Loucy (cell line): ENCODE data around the gene OSTM1.

ENCODE experiments used
- H2AFZ ChIP-seq: fragments of 200-600 bp; sonication (generic); 2 replicates; pipeline ENCODE4 v1.6.0; 2016; ENCODE audit warnings: antibody characterized with exemption, mild to moderate bottlenecking, low read length, moderate library complexity
- H3F3A ChIP-seq: fragments of 200-600 bp; 2 replicates; pipeline ENCODE4 v1.6.0; 2016; ENCODE audit warnings: antibody characterized with exemption, low read depth, mild to moderate bottlenecking
- H3K27me3 ChIP-seq: fragments of 200-600 bp; sonication (generic); 2 replicates; pipeline ENCODE4 v1.6.1; 2014; ENCODE audit warnings: low read length, mild to moderate bottlenecking; ENCODE audit not compliant: insufficient read depth, poor library complexity, severe bottlenecking
- H3K36me3 ChIP-seq: fragments of 200-600 bp; sonication (generic); 2 replicates; pipeline ENCODE4 v1.6.1; 2016; ENCODE audit warnings: low read length; ENCODE audit not compliant: insufficient read depth
- H3K4me1 ChIP-seq: fragments of 200-600 bp; sonication (generic); 2 replicates; pipeline ENCODE4 v1.5.1; 2014; ENCODE audit warnings: low read length, mild to moderate bottlenecking; ENCODE audit not compliant: insufficient read depth, poor library complexity, severe bottlenecking
- H3K4me2 ChIP-seq: fragments of 200-600 bp; sonication (generic); 2 replicates; pipeline ENCODE4 v1.6.0; 2014; ENCODE audit warnings: antibody characterized with exemption, low read length, low read depth, mild to moderate bottlenecking; ENCODE audit not compliant: poor library complexity, severe bottlenecking
- H3K4me3 ChIP-seq: fragments of 200-600 bp; sonication (generic); 2 replicates; pipeline ENCODE4 v1.5.1; 2014; ENCODE audit warnings: low read length, mild to moderate bottlenecking, mixed read lengths; ENCODE audit not compliant: poor library complexity, severe bottlenecking
- H3K79me2 ChIP-seq: fragments of 200-600 bp; sonication (generic); 2 replicates; pipeline ENCODE4 v1.6.1; 2014; ENCODE audit warnings: low read length; ENCODE audit not compliant: insufficient read depth
- H3K9ac ChIP-seq: fragments of 200-600 bp; sonication (generic); 2 replicates; pipeline ENCODE4 v1.6.0; 2014; ENCODE audit warnings: mild to moderate bottlenecking, low read depth, low read length, moderate library complexity; ENCODE audit not compliant: poor library complexity, severe bottlenecking
- H3K9me2 ChIP-seq: fragments of 200-600 bp; sonication (generic); replicated peaks from 2 replicates; pipeline ENCODE4 v1.6.1; 2016; ENCODE audit warnings: low read depth, low read length, mixed read lengths
- H3K9me3 ChIP-seq: fragments of 200-600 bp; sonication (generic); 2 replicates; pipeline ENCODE4 v1.6.1; 2014; ENCODE audit warnings: mild to moderate bottlenecking, antibody characterized with exemption, low read length, low read depth; ENCODE audit not compliant: insufficient read depth
- H4K20me1 ChIP-seq: fragments of 200-600 bp; sonication (generic); 2 replicates; pipeline ENCODE4 v1.6.0; 2014; ENCODE audit warnings: antibody characterized with exemption, low read length, mild to moderate bottlenecking; ENCODE audit not compliant: insufficient read depth, poor library complexity, severe bottlenecking
- CTCF ChIP-seq: fragments of 200-600 bp; sonication (generic); conservative IDR thresholded peaks from 2 replicates; pipeline ENCODE4 v1.5.1; 2014; ENCODE audit warnings: mild to moderate bottlenecking, antibody characterized with exemption, low read length
- EZH2phosphoT487 ChIP-seq: fragments of 200-600 bp; IDR thresholded peaks from 2 replicates; pipeline ENCODE4 v1.6.1; 2018; ENCODE audit warnings: antibody characterized with exemption, mild to moderate bottlenecking, moderate library complexity, borderline replicate concordance

OSTM1 gene

DNA sequence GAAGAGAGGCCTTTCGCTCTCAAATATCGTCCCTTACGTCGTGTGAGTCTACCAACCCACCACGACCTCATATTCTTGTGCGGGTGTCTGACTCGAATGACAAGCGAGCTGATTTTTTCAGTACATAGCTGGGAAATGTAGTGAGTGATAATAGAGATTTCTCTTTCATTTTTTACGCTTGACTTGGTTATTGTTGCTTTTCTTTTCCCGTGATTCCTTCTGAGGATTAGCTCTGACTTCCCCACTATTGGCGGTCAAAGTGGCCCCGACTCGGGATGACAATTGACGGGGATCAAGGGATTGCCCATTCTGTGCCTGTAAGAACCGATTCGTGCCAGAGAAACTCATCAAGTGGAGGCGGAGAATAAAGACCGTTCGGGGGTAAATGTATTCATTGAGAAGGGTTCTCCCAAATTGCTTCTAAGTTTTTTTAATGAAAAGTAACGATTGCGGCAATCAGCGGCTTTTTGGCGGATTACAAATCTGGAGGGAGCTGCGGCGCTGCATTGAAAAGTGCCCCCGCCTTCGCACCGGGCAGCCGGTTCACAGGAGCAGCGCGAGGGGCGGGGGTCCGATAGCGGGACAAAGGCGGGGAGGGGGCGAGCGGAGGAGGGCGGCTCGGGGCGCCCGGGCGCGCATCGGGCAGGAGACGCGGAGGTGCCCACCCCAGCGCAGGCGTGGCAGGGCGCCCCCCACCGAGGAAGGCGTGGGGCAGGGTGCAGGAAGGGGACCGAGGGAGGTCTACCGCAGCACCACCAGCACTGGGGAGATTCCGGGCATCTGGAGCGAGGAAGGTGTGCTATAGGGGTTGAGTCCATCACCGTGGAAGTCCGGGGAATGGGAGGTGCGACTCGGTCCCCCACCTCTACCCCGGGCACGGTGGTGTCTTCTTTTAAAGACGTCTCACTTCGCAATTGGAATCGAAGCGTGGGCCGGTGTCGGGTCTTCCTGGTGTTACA lies 44.5 kb upstream of the OSTM1 start:
- Histone ChIP-seq H3K79me2 (no peaks in the 10 kb centered on the region), H3K4me1 (peaks cover 3% of the 10 kb centered on the region), H2AFZ (no peak overlapping the region), H3K9me2 (no peaks in the 10 kb centered on the region), H3K9me3 (no peaks in the 10 kb centered on the region), H4K20me1 (no peaks in the 10 kb centered on the region), H3K36me3 (no peaks in the 10 kb centered on the region), H3K9ac (no peak overlapping the region), H3K27me3 (peaks cover 5% of the 10 kb centered on the region), H3F3A (no peaks in the 10 kb centered on the region), H3K4me3 (no peak overlapping the region), H3K4me2 (no peak overlapping the region)
- no peak for TF ChIP-seq CTCF
- no peak for TF ChIP-seq EZH2phosphoT487

DNA sequence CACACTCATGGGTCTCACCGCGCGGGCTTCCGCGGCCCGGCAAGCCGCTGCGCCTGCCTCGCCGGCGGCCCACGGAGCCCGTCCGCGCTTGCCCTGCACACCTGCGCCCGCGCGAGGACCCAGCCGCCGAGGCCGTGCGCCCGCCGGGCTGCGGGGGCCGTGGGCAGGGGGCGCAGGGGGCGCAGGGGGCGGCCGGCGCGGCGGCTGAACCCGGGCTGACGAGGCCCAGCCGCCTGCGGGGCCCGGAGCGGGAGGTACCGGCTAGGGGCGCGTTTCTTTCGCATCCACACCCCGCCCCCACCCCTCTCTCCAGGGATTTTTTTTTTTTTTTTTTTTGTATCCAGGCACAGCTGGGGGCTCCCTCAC lies 43.8 kb upstream of the OSTM1 start:
- Histone ChIP-seq H3K9me3 (no peaks in the 10 kb centered on the region), H4K20me1 (no peaks in the 10 kb centered on the region), H3F3A (no peaks in the 10 kb centered on the region), H3K4me3 (peak overlapping the region; percentile 84), H2AFZ (peak overlapping the region; percentile 99; the same call in 1 of the 2 replicates), H3K9ac (no peak overlapping the region), H3K4me1 (peaks cover 3% of the 10 kb centered on the region), H3K27me3 (no peaks in the 10 kb centered on the region), H3K36me3 (no peaks in the 10 kb centered on the region), H3K4me2 (peak overlapping the region; percentile 77), H3K9me2 (no peaks in the 10 kb centered on the region), H3K79me2 (no peaks in the 10 kb centered on the region)
- no peak for TF ChIP-seq EZH2phosphoT487
- TF ChIP-seq CTCF, result no peak

GRCh38 chr6:108117427-108118358 lies 43.2 kb upstream of the OSTM1 start:
- H3K9me2 ChIP-seq, result no peaks in the 10 kb centered on the region
- no peaks in the 10 kb centered on the region for H3K36me3 ChIP-seq
- no peaks in the 10 kb centered on the region for H3F3A ChIP-seq
- peak overlapping the region; percentile 84 for H3K4me3 ChIP-seq
- no peaks in the 10 kb centered on the region for H3K27me3 ChIP-seq
- peaks cover 3% of the 10 kb centered on the region for H3K4me1 ChIP-seq
- H4K20me1 ChIP-seq, result no peaks in the 10 kb centered on the region
- H3K9ac ChIP-seq, result peak overlapping the region; percentile 75
- peak overlapping the region; percentile 77 for H3K4me2 ChIP-seq
- H3K79me2 ChIP-seq, result no peaks in the 10 kb centered on the region
- peak overlapping the region; percentile 99 for H2AFZ ChIP-seq
- H3K9me3 ChIP-seq, result no peaks in the 10 kb centered on the region
- no peak for TF ChIP-seq CTCF
- TF ChIP-seq EZH2phosphoT487, result no peak
